Astrocyte (in vitro differentiated cells and primary cell): ENCODE results near the gene ZNF541. TPM values are rescaled to one million over a fixed set of nuclear protein-coding genes. Genes with fewer than 3 reads are reported as not detected.

Experiments
- DNase-seq: peaks from one replicate; pipeline ENCODE4 v3.0.0-alpha.2; 2010; ENCODE audit warnings: low read depth
- FAIRE-seq: peaks from 2 replicates; lab custom pipeline; 2011; peaks lifted over from hg19 to GRCh38; lab: Jason Lieb, UNC
- H2AFZ ChIP-seq: 2 replicates; pipeline ENCODE4 v1.6.0; 2012; ENCODE audit warnings: low read depth, low read length, inconsistent platforms
- H3K27ac ChIP-seq: 2 replicates; pipeline ENCODE4 v1.5.1; 2011; ENCODE audit warnings: low read depth, low read length, inconsistent platforms
- H3K27me3 ChIP-seq: 2 replicates; pipeline ENCODE4 v1.6.0; 2011; ENCODE audit warnings: low read length, inconsistent platforms; ENCODE audit not compliant: insufficient read depth
- H3K36me3 ChIP-seq: 2 replicates; pipeline ENCODE4 v1.5.1; 2011; ENCODE audit warnings: low read length, inconsistent platforms; ENCODE audit not compliant: insufficient read depth
- H3K4me1 ChIP-seq: 2 replicates; pipeline ENCODE4 v1.5.1; 2011; ENCODE audit warnings: low read length, inconsistent platforms; ENCODE audit not compliant: insufficient read depth
- H3K4me2 ChIP-seq: 2 replicates; pipeline ENCODE4 v1.6.0; 2012; ENCODE audit warnings: low read length, inconsistent platforms
- H3K4me3 ChIP-seq: 2 replicates; pipeline ENCODE4 v1.5.1; 2011; ENCODE audit warnings: low read depth, mild to moderate bottlenecking, low read length, inconsistent platforms; ENCODE audit not compliant: insufficient read depth
- H3K79me2 ChIP-seq: 2 replicates; pipeline ENCODE4 v1.6.0; 2012; ENCODE audit warnings: mild to moderate bottlenecking, low read length, inconsistent platforms; ENCODE audit not compliant: insufficient read depth
- H3K9ac ChIP-seq: 2 replicates; pipeline ENCODE4 v1.6.0; 2012; ENCODE audit warnings: mild to moderate bottlenecking, low read length, inconsistent platforms
- H3K9me3 ChIP-seq: 2 replicates; pipeline ENCODE4 v1.5.1; 2012; ENCODE audit warnings: low read depth, mild to moderate bottlenecking, low read length, inconsistent platforms; ENCODE audit not compliant: insufficient read depth
- H4K20me1 ChIP-seq: 2 replicates; pipeline ENCODE4 v1.6.0; 2012; ENCODE audit warnings: low read length, inconsistent platforms; ENCODE audit not compliant: insufficient read depth
- H3K27ac Mint-ChIP-seq: one replicate; pipeline ENCODE4 v1.8.0; 2021; ENCODE audit warnings: mild to moderate bottlenecking, mixed read lengths; ENCODE audit not compliant: unreplicated experiment
- H3K27me3 Mint-ChIP-seq: one replicate; pipeline ENCODE4 v1.8.0; 2021; ENCODE audit warnings: low read depth, mixed read lengths; ENCODE audit not compliant: unreplicated experiment
- H3K36me3 Mint-ChIP-seq: one replicate; pipeline ENCODE4 v1.8.0; 2021; ENCODE audit warnings: low read depth, mixed read lengths; ENCODE audit not compliant: unreplicated experiment
- H3K4me1 Mint-ChIP-seq: one replicate; pipeline ENCODE4 v1.8.0; 2021; ENCODE audit warnings: low read depth, mixed read lengths; ENCODE audit not compliant: unreplicated experiment
- H3K4me3 Mint-ChIP-seq: one replicate; pipeline ENCODE4 v1.8.0; 2021; ENCODE audit warnings: mild to moderate bottlenecking, moderate library complexity, mixed read lengths; ENCODE audit not compliant: unreplicated experiment
- H3K9me3 Mint-ChIP-seq: one replicate; pipeline ENCODE4 v1.8.0; 2021; ENCODE audit warnings: mild to moderate bottlenecking, mixed read lengths; ENCODE audit not compliant: unreplicated experiment
- CTCF ChIP-seq: IDR thresholded peaks from 2 replicates; pipeline ENCODE4 v1.5.1; 2011; ENCODE audit warnings: low read depth, mild to moderate bottlenecking, inconsistent platforms, low read length, moderate library complexity; ENCODE audit not compliant: insufficient read depth
- EZH2 ChIP-seq: IDR thresholded peaks from 2 replicates; pipeline ENCODE4 v1.6.1; 2012; ENCODE audit warnings: mild to moderate bottlenecking, low read length, inconsistent platforms; ENCODE audit not compliant: insufficient read depth
- total RNA-seq: library from RNA; stranded (reverse); gene quantifications from 2 replicates; pipeline ENCODE4 v1.2.1, GENCODE V29; 2021

The ZNF541 gene
- total RNA-seq, 1 donor from 2014 or later: not detected

GRCh38 chr19:47537493-47537892 lies 35.5 kb downstream of the ZNF541 start:
- Histone ChIP-seq H3K9me3 (no peaks in the 10 kb centered on the region), H3K36me3 (no peaks in the 10 kb centered on the region), H3K27ac (no peak overlapping the region), H3K9ac (no peak overlapping the region), H4K20me1 (no peaks in the 10 kb centered on the region), H3K79me2 (no peaks in the 10 kb centered on the region), H3K4me3 (no peak overlapping the region), H3K4me1 (no peaks in the 10 kb centered on the region), H3K27me3 (no peaks in the 10 kb centered on the region), H2AFZ (no peak overlapping the region), H3K4me2 (no peak overlapping the region)
- Mint-ChIP-seq H3K27me3 (peaks cover 19% of the 10 kb centered on the region), H3K4me3 (no peak overlapping the region), H3K9me3 (peaks cover 3% of the 10 kb centered on the region), H3K4me1 (peaks cover 6% of the 10 kb centered on the region), H3K27ac (no peak overlapping the region), H3K36me3 (peaks cover 2% of the 10 kb centered on the region)
- DNase-seq (no peak), FAIRE-seq (no peak)
- TF ChIP-seq EZH2 (no peak), CTCF (no peak)

- H3K36me3 Mint-ChIP-seq: no peaks in the 10 kb centered on the region
Observed at GRCh38 chr19:47534628-47535027, 38.3 kb downstream of the ZNF541 start.

More at GRCh38 chr19:47534628-47535027, 38.3 kb downstream of the ZNF541 start:
- H3K79me2 ChIP-seq: no peaks in the 10 kb centered on the region
- FAIRE-seq: no peak
- H4K20me1 ChIP-seq: no peaks in the 10 kb centered on the region
- H3K4me3 ChIP-seq: no peak overlapping the region
- peaks cover 20% of the 10 kb centered on the region for H3K27me3 Mint-ChIP-seq
- no peak overlapping the region for H3K9ac ChIP-seq
- H3K4me1 ChIP-seq: no peaks in the 10 kb centered on the region
- H3K27ac ChIP-seq: no peak overlapping the region
- no peaks in the 10 kb centered on the region for H3K9me3 ChIP-seq
- H3K4me3 Mint-ChIP-seq: no peak overlapping the region
- no peak overlapping the region for H3K27ac Mint-ChIP-seq
- no peaks in the 10 kb centered on the region for H3K36me3 ChIP-seq
- DNase-seq: no peak
- no peak overlapping the region for H3K4me2 ChIP-seq
- no peaks in the 10 kb centered on the region for H3K4me1 Mint-ChIP-seq
- H3K27me3 ChIP-seq: no peaks in the 10 kb centered on the region
- TF ChIP-seq EZH2: no peak
- TF ChIP-seq CTCF: no peak
- no peak overlapping the region for H2AFZ ChIP-seq
- H3K9me3 Mint-ChIP-seq: peaks cover 3% of the 10 kb centered on the region
